GM12864 (cell line): ENCODE data around the gene SERPINB1.
"Not testable (repeated sequence)": the region's sequence is repeated elsewhere in the genome, so short reads cannot be mapped to it uniquely, and the experiment has no call there.

Experiments used
- DNase-seq: peaks from one replicate; pipeline ENCODE4 v3.0.0-alpha.2; 2011; ENCODE audit warnings: low read depth
- H3K4me3 ChIP-seq: 2 replicates; pipeline ENCODE4 v1.5.1; 2011; ENCODE audit warnings: mild to moderate bottlenecking, low read depth, low read length, control low read depth
- CTCF ChIP-seq: IDR thresholded peaks from 2 replicates; pipeline ENCODE4 v1.5.1; 2011; ENCODE audit warnings: low read depth, mild to moderate bottlenecking, moderate library complexity, low read length, control low read depth, inconsistent platforms; ENCODE audit errors: missing control alignments

SERPINB1 gene

GRCh38 chr6:2804516-2804915 is 37.1 kb downstream of the SERPINB1 start:
- DNase-seq = no peak
- no peak overlapping the region for H3K4me3 ChIP-seq
- no peak for TF ChIP-seq CTCF

GRCh38 chr6:2803731-2804429 is 37.8 kb downstream of the SERPINB1 start:
- H3K4me3 ChIP-seq = no peak overlapping the region
- no peak for DNase-seq
- TF ChIP-seq CTCF = no peak

- no peak for DNase-seq
- TF ChIP-seq CTCF = no peak
- H3K4me3 ChIP-seq = no peak overlapping the region
Measured at GRCh38 chr6:2802521-2803060, 39.1 kb downstream of the SERPINB1 start.

GRCh38 chr6:2801687-2802086 is 40.0 kb downstream of the SERPINB1 start:
- DNase-seq, H3K4me3 ChIP-seq: not testable (repeated sequence)

GRCh38 chr6:2800552-2801316 is 40.9 kb downstream of the SERPINB1 start:
- no peak overlapping the region for H3K4me3 ChIP-seq
- TF ChIP-seq CTCF = no peak
- DNase-seq = no peak

GRCh38 chr6:2799936-2800527 is 41.6 kb downstream of the SERPINB1 start:
- H3K4me3 ChIP-seq = no peak overlapping the region
- DNase-seq = no peak
- no peak for TF ChIP-seq CTCF

GRCh38 chr6:2798586-2799134 is 43.0 kb downstream of the SERPINB1 start:
- no peak for TF ChIP-seq CTCF
- no peak for DNase-seq

More at GRCh38 chr6:2798586-2799134, 43.0 kb downstream of the SERPINB1 start:
- no peak overlapping the region for H3K4me3 ChIP-seq
